ENCODE results near the gene EMC9.

EMC9 gene

DNA sequence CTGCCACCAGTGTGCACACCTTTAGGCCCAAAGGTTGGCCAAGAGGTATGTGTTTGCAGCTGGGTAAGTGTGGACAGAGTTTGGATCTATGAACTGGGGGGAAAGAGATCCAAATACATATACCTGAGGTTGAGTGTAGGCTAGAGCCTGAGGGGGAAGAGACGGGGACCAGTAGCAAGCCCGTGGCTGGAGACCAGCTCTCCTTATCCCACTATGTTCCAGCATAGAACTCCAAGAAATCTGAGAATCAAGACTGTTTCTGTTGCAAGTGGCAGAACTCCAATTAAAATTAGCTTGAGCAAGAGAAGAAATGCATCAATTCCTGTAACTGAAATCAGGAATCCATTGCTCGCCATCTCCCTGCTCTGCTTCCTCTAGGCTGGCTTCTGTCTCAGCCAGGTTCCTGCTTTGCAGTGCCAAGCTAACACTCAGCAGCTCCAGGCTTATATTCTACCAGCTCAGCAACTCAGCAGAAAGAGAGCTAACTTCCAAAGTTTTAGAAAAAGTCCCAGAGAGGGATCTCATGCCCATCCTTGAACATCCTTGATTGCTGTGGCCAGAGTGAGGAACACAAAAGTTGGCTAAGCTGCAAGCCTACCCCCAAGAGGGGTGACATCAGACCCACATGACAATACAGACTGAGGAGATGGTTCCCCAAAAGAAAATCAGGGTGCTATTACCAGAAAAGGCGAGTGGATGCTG lies 48.7 kb downstream of the EMC9 start:
- Histone ChIP-seq H3K27me3 (replicated peaks; ENCODE audit: control insufficient read depth, insufficient read depth, low read length) (no peaks in the 10 kb centered on the region), H3K4me3 (replicated peaks; ENCODE audit: low read depth, low read length) (no peak overlapping the region), H3K36me3 (ENCODE audit: control insufficient read depth, insufficient read depth, low read length) (peaks cover 4% of the 10 kb centered on the region)
- TF ChIP-seq, protein P1, sequence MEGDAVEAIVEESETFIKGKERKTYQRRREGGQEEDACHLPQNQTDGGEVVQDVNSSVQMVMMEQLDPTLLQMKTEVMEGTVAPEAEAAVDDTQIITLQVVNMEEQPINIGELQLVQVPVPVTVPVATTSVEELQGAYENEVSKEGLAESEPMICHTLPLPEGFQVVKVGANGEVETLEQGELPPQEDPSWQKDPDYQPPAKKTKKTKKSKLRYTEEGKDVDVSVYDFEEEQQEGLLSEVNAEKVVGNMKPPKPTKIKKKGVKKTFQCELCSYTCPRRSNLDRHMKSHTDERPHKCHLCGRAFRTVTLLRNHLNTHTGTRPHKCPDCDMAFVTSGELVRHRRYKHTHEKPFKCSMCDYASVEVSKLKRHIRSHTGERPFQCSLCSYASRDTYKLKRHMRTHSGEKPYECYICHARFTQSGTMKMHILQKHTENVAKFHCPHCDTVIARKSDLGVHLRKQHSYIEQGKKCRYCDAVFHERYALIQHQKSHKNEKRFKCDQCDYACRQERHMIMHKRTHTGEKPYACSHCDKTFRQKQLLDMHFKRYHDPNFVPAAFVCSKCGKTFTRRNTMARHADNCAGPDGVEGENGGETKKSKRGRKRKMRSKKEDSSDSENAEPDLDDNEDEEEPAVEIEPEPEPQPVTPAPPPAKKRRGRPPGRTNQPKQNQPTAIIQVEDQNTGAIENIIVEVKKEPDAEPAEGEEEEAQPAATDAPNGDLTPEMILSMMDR (IDR thresholded peaks at IDR 0.05; ENCODE audit: insufficient read depth, low read length, poor library complexity, severe bottlenecking) = no peak
- no peak for DNase-seq (ENCODE audit: extremely low read depth, insufficient read length)

DNA sequence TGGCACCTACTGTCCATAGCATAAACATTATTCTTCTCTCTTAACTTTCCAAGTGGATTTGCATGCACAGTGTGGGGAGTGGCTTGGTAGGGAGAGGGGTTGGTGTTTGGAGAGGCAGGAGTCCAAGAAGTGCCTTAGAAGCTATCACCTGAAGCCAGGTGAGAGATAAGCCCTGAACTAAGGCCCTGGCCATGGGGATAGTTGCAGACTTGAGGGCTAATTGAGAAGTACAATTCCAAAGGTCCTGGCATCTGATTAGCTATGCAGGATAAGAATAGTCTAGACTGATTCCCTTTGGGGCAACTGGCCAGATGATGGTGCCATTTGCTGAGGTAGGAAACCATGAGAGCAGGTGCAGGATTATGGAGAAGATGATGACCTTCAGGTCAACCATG lies 49.3 kb downstream of the EMC9 start:
- TF ChIP-seq, protein P1 (IDR thresholded peaks at IDR 0.05; ENCODE audit: insufficient read depth, low read length, poor library complexity, severe bottlenecking) = no peak
- DNase-seq (ENCODE audit: extremely low read depth, insufficient read length) = no peak

DNA sequence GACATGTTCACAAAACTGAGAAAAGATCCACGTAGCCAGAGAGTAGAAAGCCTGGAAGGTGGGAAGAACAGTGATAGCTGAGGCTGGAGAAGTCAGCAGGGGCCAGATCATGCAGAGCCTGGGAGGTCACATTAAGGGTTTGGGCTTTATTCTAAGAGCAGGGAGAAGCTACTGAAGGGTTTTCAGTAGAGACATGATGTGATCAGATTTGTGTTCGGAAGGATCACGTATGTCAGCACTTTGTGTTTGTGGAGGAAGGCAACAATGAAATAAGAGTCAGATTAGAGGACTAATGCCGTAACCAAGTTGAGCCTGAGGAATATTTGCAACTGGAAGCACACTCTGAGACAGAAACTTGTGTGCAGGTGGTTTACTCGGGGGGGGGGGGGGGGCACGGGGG lies 51.5 kb downstream of the EMC9 start:
- TF ChIP-seq, protein P1 (IDR thresholded peaks at IDR 0.05; ENCODE audit: insufficient read depth, low read length, poor library complexity, severe bottlenecking) = no peak
- no peak for DNase-seq (ENCODE audit: extremely low read depth, insufficient read length)

More for the DNA sequence above, 49.3 kb downstream of the EMC9 start:
- Histone ChIP-seq H3K4me3 (replicated peaks; ENCODE audit: low read depth, low read length) (no peak overlapping the region), H3K27me3 (replicated peaks; ENCODE audit: control insufficient read depth, insufficient read depth, low read length) (no peaks in the 10 kb centered on the region), H3K36me3 (ENCODE audit: control insufficient read depth, insufficient read depth, low read length) (peaks cover 4% of the 10 kb centered on the region)

More for the DNA sequence above, 51.5 kb downstream of the EMC9 start:
- no peaks in the 10 kb centered on the region for H3K27me3 ChIP-seq (replicated peaks; ENCODE audit: control insufficient read depth, insufficient read depth, low read length)
- no peak overlapping the region for H3K4me3 ChIP-seq (replicated peaks; ENCODE audit: low read depth, low read length)
- no peaks in the 10 kb centered on the region for H3K36me3 ChIP-seq (ENCODE audit: control insufficient read depth, insufficient read depth, low read length)

Data from GM06990 (cell line).